Vagina (tissue), 2 donors: ENCODE data around the gene AGBL5. TPM values are rescaled to one million over a fixed set of nuclear protein-coding genes. Genes with fewer than 3 reads are reported as not detected.
"Not testable (repeated sequence)": the region's sequence is repeated elsewhere in the genome, so short reads cannot be mapped to it uniquely, and the experiment has no call there.

Source experiments
- DNase-seq, 2 donors: peaks; one replicate each; pipeline ENCODE4 v3.0.0-alpha.2; 2017; ENCODE audit errors: extremely low spot score in 2 of 2
- H3K27ac ChIP-seq: fragments of 200-600 bp; sonication (generic); one replicate; pipeline ENCODE4 v1.5.1; 2019
- H3K27me3 ChIP-seq: fragments of 200-600 bp; sonication (generic); one replicate; pipeline ENCODE4 v1.5.1; 2019
- H3K36me3 ChIP-seq, 2 donors: fragments of 200-600 bp; sonication (generic); one replicate each; pipeline ENCODE4 v1.5.1; 2017 to 2019
- H3K4me1 ChIP-seq: fragments of 200-600 bp; sonication (generic); one replicate; pipeline ENCODE4 v1.5.1; 2019
- H3K4me3 ChIP-seq, 2 donors: fragments of 200-600 bp; sonication (generic); 1 replicate in 1 of 2; 2 replicates in 1 of 2; pipeline ENCODE4 v1.5.1; 2016 to 2019
- H3K9me3 ChIP-seq: fragments of 200-600 bp; sonication (generic); one replicate; pipeline ENCODE4 v1.5.1; 2019
- POLR2A ChIP-seq, 2 donors: fragments of 450-650 bp; IDR thresholded peaks; one replicate each; pipeline ENCODE4 v1.6.1; 2017; ENCODE audit warnings: antibody characterized with exemption in 2 of 2, mild to moderate bottlenecking in 2 of 2, moderate library complexity in 2 of 2
- POLR2AphosphoS5 ChIP-seq, 2 donors: sonication (generic); formaldehyde crosslinking; IDR thresholded peaks; one replicate each; pipeline ENCODE4 v1.9.0; 2017; ENCODE audit warnings: antibody characterized with exemption in 2 of 2, mild to moderate bottlenecking in 2 of 2, low read depth in 1 of 2; ENCODE audit not compliant: insufficient read depth in 1 of 2
- intact Hi-C: fragments of 100-400 bp; cut with DNase I; formaldehyde crosslinking; loops from one replicate; pipeline ENCODE4 v1.15.1; 2023
- total RNA-seq: library from RNA; depleted of rRNA; stranded (reverse); fragments of >200 nt; gene quantifications from one replicate; pipeline ENCODE4 v1.2.3, GENCODE V29; 2016
- TF ChIP-seq, protein P1 (sequence below), 3 experiments: fragments of 450-650 bp in 2 of 3; fragments of 200-600 bp in 1 of 3; sonication (generic) in 1 of 3; IDR thresholded peaks; one replicate each; pipeline ENCODE4 v1.5.1; 2017 to 2019; ENCODE audit warnings: antibody characterized with exemption in 3 of 3, mild to moderate bottlenecking in 2 of 3, moderate library complexity in 2 of 3

The AGBL5 gene
- total RNA-seq, 1 donor from 2014 or later: 8.8 TPM

DNA sequence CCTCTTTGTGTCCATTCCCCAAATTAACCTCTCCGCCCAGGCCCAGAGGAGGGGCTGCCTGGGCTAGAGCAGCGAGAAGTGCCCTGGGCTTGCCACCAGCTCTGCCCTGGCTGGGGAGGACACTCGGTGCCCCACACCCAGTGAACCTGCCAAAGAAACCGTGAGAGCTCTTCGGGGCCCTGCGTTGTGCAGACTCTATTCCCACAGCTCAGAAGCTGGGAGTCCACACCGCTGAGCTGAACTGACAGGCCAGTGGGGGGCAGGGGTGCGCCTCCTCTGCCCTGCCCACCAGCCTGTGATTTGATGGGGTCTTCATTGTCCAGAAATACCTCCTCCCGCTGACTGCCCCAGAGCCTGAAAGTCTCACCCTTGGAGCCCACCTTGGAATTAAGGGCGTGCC is 48.6 kb downstream of the AGBL5 start:
- no peak for DNase-seq
- no peaks in the 10 kb centered on the region for H3K27me3 ChIP-seq
- peaks cover 8% of the 10 kb centered on the region for H3K4me1 ChIP-seq
- intact Hi-C loops: loop anchor here (5.0 kb wide), 1 partner anchor 92 kb away; no protein-coding TSS in a partner anchor
- no peak overlapping the region for H3K27ac ChIP-seq
- H3K36me3 ChIP-seq: no peaks in the 10 kb centered on the region
- TF ChIP-seq POLR2A (IDR thresholded peaks at IDR 0.05) (no peak), POLR2AphosphoS5 (IDR thresholded peaks at IDR 0.05; ENCODE audit: insufficient read depth in 1 of 2, low read depth in 1 of 2) (no peak)
- TF ChIP-seq, protein P1, sequence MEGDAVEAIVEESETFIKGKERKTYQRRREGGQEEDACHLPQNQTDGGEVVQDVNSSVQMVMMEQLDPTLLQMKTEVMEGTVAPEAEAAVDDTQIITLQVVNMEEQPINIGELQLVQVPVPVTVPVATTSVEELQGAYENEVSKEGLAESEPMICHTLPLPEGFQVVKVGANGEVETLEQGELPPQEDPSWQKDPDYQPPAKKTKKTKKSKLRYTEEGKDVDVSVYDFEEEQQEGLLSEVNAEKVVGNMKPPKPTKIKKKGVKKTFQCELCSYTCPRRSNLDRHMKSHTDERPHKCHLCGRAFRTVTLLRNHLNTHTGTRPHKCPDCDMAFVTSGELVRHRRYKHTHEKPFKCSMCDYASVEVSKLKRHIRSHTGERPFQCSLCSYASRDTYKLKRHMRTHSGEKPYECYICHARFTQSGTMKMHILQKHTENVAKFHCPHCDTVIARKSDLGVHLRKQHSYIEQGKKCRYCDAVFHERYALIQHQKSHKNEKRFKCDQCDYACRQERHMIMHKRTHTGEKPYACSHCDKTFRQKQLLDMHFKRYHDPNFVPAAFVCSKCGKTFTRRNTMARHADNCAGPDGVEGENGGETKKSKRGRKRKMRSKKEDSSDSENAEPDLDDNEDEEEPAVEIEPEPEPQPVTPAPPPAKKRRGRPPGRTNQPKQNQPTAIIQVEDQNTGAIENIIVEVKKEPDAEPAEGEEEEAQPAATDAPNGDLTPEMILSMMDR (IDR thresholded peaks at IDR 0.05): no peak
- H3K4me3 ChIP-seq: no peak overlapping the region
- no peaks in the 10 kb centered on the region for H3K9me3 ChIP-seq

DNA sequence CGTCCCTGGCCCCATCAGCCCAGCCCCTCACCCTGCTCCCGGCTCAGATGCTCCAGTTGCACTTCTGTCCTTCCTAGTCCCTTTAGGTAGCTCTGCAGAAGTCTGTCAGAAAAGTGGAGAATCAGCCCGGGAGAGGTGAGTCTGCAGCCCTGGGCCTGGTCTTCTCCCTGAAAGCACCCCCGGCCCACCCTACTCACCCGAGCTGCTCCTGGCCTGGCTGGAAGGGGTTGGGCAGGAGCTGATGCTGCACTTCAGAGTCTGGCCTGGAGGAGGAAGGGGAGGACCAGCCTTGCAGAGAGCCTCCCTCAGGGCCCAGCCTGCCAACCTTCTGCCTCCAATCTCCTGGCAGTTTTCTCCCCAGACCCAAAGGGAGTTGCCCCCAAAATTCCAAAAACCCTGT is 50.9 kb downstream of the AGBL5 start:
- intact Hi-C loops: loop anchor here (5.0 kb wide), 1 partner anchor 90 kb away; no protein-coding TSS in a partner anchor
- no peaks in the 10 kb centered on the region for H3K27me3 ChIP-seq
- H3K9me3 ChIP-seq: no peaks in the 10 kb centered on the region
- H3K27ac ChIP-seq: no peak overlapping the region
- H3K36me3 ChIP-seq: no peaks in the 10 kb centered on the region
- no peak for DNase-seq
- H3K4me1 ChIP-seq: no peaks in the 10 kb centered on the region
- TF ChIP-seq, protein P1 (IDR thresholded peaks at IDR 0.05): no peak
- TF ChIP-seq POLR2A (IDR thresholded peaks at IDR 0.05) (no peak), POLR2AphosphoS5 (IDR thresholded peaks at IDR 0.05; ENCODE audit: insufficient read depth in 1 of 2, low read depth in 1 of 2) (no peak)
- H3K4me3 ChIP-seq: no peak overlapping the region

DNA sequence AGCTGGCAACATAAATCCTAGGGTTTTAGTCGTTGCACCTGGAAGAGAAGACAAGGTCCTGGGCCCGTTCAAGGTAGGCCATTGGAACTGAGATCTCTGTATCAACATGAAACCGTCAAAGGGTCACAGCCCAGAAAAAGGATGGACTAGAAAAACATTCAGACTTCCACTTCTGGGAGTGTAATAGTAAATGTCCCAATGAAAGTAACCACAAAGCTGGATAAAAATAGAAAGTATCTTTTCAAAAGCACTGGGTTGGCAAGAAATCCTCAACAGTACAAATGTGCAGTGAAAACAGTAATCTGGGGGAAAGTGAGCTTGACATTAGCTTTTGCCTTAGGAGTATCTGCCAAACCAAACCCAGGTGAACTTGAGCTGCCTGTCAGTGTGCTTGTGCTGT is 54.5 kb downstream of the AGBL5 start:
- intact Hi-C loops: no loop called here
- H3K4me1 ChIP-seq: no peaks in the 10 kb centered on the region
- H3K27ac ChIP-seq: no peak overlapping the region
- no peaks in the 10 kb centered on the region for H3K36me3 ChIP-seq
- no peak for TF ChIP-seq POLR2AphosphoS5 (IDR thresholded peaks at IDR 0.05; ENCODE audit: insufficient read depth in 1 of 2, low read depth in 1 of 2)
- TF ChIP-seq POLR2A (IDR thresholded peaks at IDR 0.05): no peak
- TF ChIP-seq, protein P1 (IDR thresholded peaks at IDR 0.05): no peak
- DNase-seq: no peak
- no peaks in the 10 kb centered on the region for H3K27me3 ChIP-seq
- no peaks in the 10 kb centered on the region for H3K9me3 ChIP-seq
- no peak overlapping the region for H3K4me3 ChIP-seq

DNA sequence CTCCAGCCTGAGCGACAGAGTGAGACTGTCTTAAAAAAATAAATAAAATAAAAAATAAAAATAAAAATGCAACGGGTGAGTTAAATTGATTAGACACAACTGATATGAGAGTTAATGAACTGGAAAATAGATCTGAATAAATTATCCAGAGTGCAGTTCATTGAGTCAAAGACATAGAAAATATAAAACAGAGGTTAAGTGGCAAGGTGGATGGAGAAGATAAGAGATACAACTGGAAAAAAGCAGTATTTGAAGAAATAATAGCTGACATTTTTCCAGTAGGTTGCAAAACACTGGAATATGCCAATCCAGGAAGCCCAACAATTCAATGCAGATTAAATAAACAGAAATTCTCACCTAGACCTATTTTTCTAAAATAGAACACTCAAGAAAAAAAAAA is 56.8 kb downstream of the AGBL5 start:
- H3K27me3 ChIP-seq: no peaks in the 10 kb centered on the region
- H3K4me3 ChIP-seq: no peak overlapping the region
- no peak for DNase-seq
- TF ChIP-seq, protein P1 (IDR thresholded peaks at IDR 0.05): no peak
- no peak for TF ChIP-seq POLR2AphosphoS5 (IDR thresholded peaks at IDR 0.05; ENCODE audit: insufficient read depth in 1 of 2, low read depth in 1 of 2)
- intact Hi-C loops: no loop called here
- H3K4me1 ChIP-seq: no peaks in the 10 kb centered on the region
- no peak overlapping the region for H3K27ac ChIP-seq
- H3K36me3 ChIP-seq: no peaks in the 10 kb centered on the region
- no peaks in the 10 kb centered on the region for H3K9me3 ChIP-seq

DNA sequence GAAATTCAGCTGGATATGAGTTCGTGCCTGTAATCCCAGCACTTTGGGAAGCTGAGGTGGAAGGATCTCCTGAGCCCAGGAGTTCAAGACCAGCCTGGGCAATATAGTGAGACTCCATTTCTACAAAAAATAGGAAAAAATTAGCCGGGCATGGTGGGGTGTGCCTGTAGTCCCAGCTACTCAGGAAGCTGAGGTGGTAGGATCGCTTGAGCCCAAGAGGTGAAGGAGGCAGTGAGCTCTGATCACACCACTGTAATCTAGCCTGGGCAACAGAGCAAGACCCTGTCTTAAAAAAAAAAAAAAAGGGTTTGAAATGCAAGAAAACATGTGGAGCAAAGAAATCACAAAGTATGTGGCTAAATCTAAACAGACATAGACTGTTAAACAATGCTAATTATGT is 57.6 kb downstream of the AGBL5 start:
- Histone ChIP-seq H3K4me3 (no peak overlapping the region), H3K27me3 (no peaks in the 10 kb centered on the region), H3K9me3 (no peaks in the 10 kb centered on the region), H3K4me1 (no peaks in the 10 kb centered on the region), H3K36me3 (no peaks in the 10 kb centered on the region), H3K27ac (no peak overlapping the region)
- intact Hi-C loops: no loop called here
- DNase-seq: no peak
- TF ChIP-seq, protein P1 (IDR thresholded peaks at IDR 0.05): no peak
- no peak for TF ChIP-seq POLR2A (IDR thresholded peaks at IDR 0.05)
- no peak for TF ChIP-seq POLR2AphosphoS5 (IDR thresholded peaks at IDR 0.05; ENCODE audit: insufficient read depth in 1 of 2, low read depth in 1 of 2)

DNA sequence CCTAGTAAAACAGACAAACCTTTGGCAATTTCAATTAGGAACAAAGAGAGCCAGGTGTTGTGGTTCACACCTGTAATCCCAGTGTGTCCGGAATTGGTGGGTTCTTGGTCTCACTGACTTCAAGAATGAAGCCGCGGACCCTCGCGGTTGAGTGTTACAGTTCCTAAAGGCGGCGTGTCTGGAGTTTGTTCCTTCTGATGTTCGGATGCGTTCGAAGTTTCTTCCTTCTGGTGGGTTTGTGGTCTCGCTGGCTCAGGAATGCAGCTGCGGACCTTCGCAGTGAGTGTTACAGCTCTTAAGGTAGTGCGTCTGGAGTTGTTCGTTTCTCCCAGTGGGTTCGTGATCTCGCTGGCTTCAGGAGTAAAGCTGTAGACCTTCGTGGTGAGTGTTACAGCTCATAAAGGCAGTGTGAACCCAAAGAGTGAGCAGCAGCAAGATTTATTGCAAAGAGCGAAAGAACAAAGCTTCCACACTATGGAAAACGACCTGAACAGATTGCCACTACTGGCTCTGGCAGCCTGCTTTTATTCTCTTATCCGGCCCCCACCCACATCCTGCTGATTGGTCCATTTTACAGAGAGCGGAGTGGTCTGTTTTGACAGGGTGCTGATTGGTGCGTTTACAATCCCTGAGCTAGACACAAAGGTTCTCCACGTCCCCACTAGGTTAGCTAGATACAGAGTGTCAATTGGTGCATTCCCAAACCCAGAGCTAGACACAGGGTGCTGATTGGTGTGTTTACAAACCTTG is 59.3 kb downstream of the AGBL5 start:
- H3K4me1 ChIP-seq, H3K27ac ChIP-seq, H3K9me3 ChIP-seq, H3K36me3 ChIP-seq, intact Hi-C loops, H3K27me3 ChIP-seq, H3K4me3 ChIP-seq, DNase-seq: not testable (repeated sequence)

DNA sequence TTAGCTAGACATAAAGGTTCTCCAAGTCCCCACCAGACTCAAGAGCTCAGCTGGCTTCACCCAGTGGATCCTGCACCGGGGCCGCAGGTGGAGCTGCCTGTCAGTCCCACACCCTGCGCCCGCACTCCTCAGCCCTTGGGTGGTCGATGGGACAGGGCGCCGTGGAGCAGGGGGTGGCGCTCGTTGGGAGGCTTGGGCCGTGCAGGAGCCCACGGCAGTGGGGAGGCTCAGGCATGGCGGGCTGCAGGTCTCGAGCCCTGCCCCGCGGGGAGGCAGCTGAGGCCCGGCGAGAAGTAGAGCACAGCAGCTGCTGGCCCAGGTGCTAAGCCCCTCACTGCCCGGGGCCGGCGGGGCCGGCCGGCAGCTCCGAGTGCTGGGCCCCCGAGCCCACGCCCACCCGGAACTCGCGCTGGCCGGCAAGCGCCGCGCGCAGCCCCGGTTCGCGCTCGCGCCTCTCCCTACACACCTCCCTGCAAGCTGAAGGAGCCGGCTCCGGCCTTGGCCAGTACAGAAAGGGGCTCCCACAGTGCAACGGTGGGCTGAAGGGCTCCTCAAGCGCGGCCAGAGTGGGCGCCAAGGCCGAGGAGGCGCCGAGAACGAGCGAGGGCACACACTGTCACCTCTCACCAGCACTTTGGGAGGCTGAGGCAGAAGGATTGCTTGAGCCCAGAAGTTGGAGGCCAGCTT is 60.1 kb downstream of the AGBL5 start:
- DNase-seq, H3K4me3 ChIP-seq, H3K4me1 ChIP-seq, intact Hi-C loops, H3K9me3 ChIP-seq, H3K36me3 ChIP-seq, H3K27me3 ChIP-seq, H3K27ac ChIP-seq: not testable (repeated sequence)
